ENCODE measurements around the gene TTYH2.

GRCh38 chr17:74259667-74260524 is 46.5 kb downstream of the TTYH2 start:
- TF ChIP-seq EZH2phosphoT487 (IDR thresholded peaks at IDR 0.05; ENCODE audit: insufficient read depth, low read depth) (no peak), EZH2 (IDR thresholded peaks at IDR 0.05; ENCODE audit: insufficient read depth, poor library complexity, severe bottlenecking) (no peak)
